A673 (cell line): Measurements from ENCODE around the gene ACSL5. TPM values are rescaled to one million over a fixed set of nuclear protein-coding genes. Genes with fewer than 3 reads are reported as not detected.

ENCODE experiments used
- BruUV-seq: library from RNA; stranded (reverse); fragments of 400-500 nt; replicated peaks from 2 replicates; lab custom pipeline; 2021; lab: Mats Ljungman, UMichigan
- CTCF ChIA-PET: fragments of 300-600 bp; sonication (Branson Sonifier 250); formaldehyde crosslinking; loops from one replicate; lab custom pipeline; 2022; ENCODE audit warnings: antibody characterized with exemption; lab: Charles Lee
- POLR2A ChIA-PET: fragments of 300-600 bp; sonication (Branson Sonifier 250); formaldehyde crosslinking; loops from one replicate; lab custom pipeline; 2022; ENCODE audit warnings: antibody characterized with exemption; ENCODE audit not compliant: low non-redundant PET; lab: Charles Lee
- DNase-seq: peaks from one replicate; pipeline ENCODE4 v3.0.0-alpha.2; 2015; ENCODE audit warnings: low spot score
- H3K27ac ChIP-seq: fragments of 200-600 bp; sonication (generic); 2 replicates; pipeline ENCODE4 v1.5.1; 2016; ENCODE audit warnings: mixed run types, low read depth, mild to moderate bottlenecking, mixed read lengths, antibody characterized with exemption, low read length; ENCODE audit not compliant: poor library complexity, severe bottlenecking
- H3K27me3 ChIP-seq: fragments of 200-600 bp; sonication (generic); replicated peaks from 2 replicates; pipeline ENCODE4 v1.6.1; 2017; ENCODE audit warnings: mixed run types, low read depth, mild to moderate bottlenecking, mixed read lengths, antibody characterized with exemption, low read length; ENCODE audit not compliant: insufficient read depth, poor library complexity
- H3K36me3 ChIP-seq: fragments of 200-600 bp; sonication (generic); 2 replicates; pipeline ENCODE4 v1.6.1; 2016; ENCODE audit warnings: mixed run types, mild to moderate bottlenecking, mixed read lengths, antibody characterized with exemption, low read length; ENCODE audit not compliant: insufficient read depth, poor library complexity, severe bottlenecking
- H3K4me1 ChIP-seq: fragments of 200-600 bp; sonication (generic); 2 replicates; pipeline ENCODE4 v1.6.1; 2017; ENCODE audit warnings: mixed run types, mild to moderate bottlenecking, mixed read lengths, antibody characterized with exemption, low read length; ENCODE audit not compliant: insufficient read depth, poor library complexity, severe bottlenecking
- H3K4me3 ChIP-seq: fragments of 200-600 bp; sonication (generic); 2 replicates; pipeline ENCODE4 v1.5.1; 2016; ENCODE audit warnings: low read depth, mixed run types, mild to moderate bottlenecking, mixed read lengths, low read length; ENCODE audit not compliant: poor library complexity, severe bottlenecking
- H3K9me3 ChIP-seq: fragments of 200-600 bp; sonication (generic); 2 replicates; pipeline ENCODE4 v1.6.1; 2016; ENCODE audit warnings: mixed run types, low read depth, mild to moderate bottlenecking, mixed read lengths, antibody characterized with exemption, low read length; ENCODE audit not compliant: poor library complexity, severe bottlenecking
- EZH2 ChIP-seq: fragments of 200-600 bp; sonication (generic); IDR thresholded peaks from 2 replicates; pipeline ENCODE4 v1.6.1; 2017; ENCODE audit warnings: borderline replicate concordance, low read depth, mild to moderate bottlenecking, mixed read lengths, antibody characterized with exemption, low read length; ENCODE audit not compliant: poor library complexity, severe bottlenecking
- intact Hi-C: fragments of 100-400 bp; cut with micrococcal nuclease; formaldehyde crosslinking; loops from one replicate; pipeline ENCODE4 v1.10.0; 2022; ENCODE audit not compliant: unreplicated experiment
- total RNA-seq: library from RNA; stranded (reverse); gene quantifications from 2 replicates; pipeline ENCODE4 v1.2.3, GENCODE V29; 2021
- TF ChIP-seq, protein P1 (sequence below): fragments of 300-800, 200-600 bp; sonication (generic); conservative IDR thresholded peaks from 2 replicates; pipeline ENCODE4 v1.5.1; 2017; ENCODE audit warnings: low read depth, mild to moderate bottlenecking, antibody characterized with exemption, low read length, moderate library complexity, mixed read lengths

The ACSL5 gene
- total RNA-seq, 1 experiment from 2014 or later, result 1.0 TPM

DNA sequence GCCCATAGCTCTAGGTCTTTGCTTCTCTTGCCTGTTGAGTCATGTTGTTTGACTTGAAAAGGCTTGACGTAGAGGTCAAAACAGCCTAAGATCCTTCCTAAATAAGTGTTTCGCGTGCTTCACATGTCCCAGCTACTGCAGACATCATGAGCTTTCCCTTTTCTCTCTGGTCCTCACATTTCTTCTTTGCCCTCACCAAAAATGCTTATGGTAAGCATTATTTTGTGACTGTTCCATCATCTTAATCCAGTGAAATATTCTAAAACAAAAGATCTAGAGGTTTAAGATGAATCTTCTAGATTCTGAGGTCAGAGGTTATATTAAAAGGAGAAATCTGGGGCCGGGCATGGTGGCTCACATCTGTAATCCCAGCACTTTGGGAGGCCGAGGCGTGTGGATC is 8.5 kb upstream of the ACSL5 start:
- CTCF ChIA-PET, result no interaction called here
- H3K36me3 ChIP-seq, result no peaks in the 10 kb centered on the region
- BruUV-seq, result no TSS peak
- no peaks in the 10 kb centered on the region for H3K9me3 ChIP-seq
- no peak overlapping the region for H3K4me3 ChIP-seq
- intact Hi-C loops, result no loop called here
- H3K4me1 ChIP-seq, result peaks cover 6% of the 10 kb centered on the region
- no peak for DNase-seq
- POLR2A ChIA-PET, result interaction anchor here (0.7 kb wide), 1 partner anchor 55 kb away, joined by 3 read pairs; no protein-coding TSS in a partner anchor
- TF ChIP-seq, protein P1, sequence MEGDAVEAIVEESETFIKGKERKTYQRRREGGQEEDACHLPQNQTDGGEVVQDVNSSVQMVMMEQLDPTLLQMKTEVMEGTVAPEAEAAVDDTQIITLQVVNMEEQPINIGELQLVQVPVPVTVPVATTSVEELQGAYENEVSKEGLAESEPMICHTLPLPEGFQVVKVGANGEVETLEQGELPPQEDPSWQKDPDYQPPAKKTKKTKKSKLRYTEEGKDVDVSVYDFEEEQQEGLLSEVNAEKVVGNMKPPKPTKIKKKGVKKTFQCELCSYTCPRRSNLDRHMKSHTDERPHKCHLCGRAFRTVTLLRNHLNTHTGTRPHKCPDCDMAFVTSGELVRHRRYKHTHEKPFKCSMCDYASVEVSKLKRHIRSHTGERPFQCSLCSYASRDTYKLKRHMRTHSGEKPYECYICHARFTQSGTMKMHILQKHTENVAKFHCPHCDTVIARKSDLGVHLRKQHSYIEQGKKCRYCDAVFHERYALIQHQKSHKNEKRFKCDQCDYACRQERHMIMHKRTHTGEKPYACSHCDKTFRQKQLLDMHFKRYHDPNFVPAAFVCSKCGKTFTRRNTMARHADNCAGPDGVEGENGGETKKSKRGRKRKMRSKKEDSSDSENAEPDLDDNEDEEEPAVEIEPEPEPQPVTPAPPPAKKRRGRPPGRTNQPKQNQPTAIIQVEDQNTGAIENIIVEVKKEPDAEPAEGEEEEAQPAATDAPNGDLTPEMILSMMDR, result no peak
- no peak for TF ChIP-seq EZH2
- no peak overlapping the region for H3K27ac ChIP-seq
- no peaks in the 10 kb centered on the region for H3K27me3 ChIP-seq

DNA sequence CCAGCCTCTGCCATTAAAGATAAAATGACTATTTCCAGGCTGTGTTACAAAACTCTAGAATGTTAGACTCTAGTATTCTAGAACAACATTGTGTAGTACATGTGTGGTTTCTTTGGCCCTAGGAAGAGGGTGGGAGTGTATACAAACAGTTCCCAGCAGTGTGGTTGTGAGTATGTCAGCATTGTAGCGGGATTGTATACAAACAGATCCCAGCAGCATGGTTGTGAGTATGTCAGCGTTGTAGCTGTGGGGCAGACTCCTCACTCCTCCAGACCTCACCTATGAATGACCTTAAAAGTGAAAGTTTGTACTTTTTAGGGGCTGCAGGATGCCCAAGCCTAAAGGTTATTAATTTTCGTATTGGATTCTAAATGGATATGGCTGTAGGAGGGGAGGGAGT is 6.9 kb upstream of the ACSL5 start:
- intact Hi-C loops, result no loop called here
- no TSS peak for BruUV-seq
- no peak for DNase-seq
- Histone ChIP-seq H3K4me1 (peaks cover 4% of the 10 kb centered on the region), H3K4me3 (no peak overlapping the region), H3K27me3 (no peaks in the 10 kb centered on the region), H3K27ac (no peak overlapping the region), H3K9me3 (no peaks in the 10 kb centered on the region), H3K36me3 (no peaks in the 10 kb centered on the region)
- CTCF ChIA-PET, result no interaction called here
- POLR2A ChIA-PET, result no interaction called here
- TF ChIP-seq EZH2, result no peak

DNA sequence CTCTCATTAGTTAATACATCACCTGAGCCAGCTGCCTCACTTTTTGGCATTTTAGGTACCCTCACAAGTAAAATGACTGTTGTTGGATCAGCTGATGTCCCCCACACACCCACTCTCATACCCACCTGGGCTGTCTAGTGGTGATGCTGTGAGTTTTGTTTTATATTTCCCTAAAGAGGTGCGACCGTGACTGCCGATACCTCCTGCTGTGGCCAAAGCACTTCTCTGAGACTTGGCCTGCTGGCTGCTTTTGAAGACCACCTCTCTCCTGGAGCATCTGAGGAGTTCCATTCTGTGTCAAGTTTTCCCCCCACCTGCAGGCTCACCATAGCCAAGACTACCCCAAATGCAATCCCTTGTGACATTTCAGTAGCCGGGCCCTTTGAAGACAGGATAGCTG is 6.4 kb upstream of the ACSL5 start:
- CTCF ChIA-PET, result no interaction called here
- POLR2A ChIA-PET, result no interaction called here
- TF ChIP-seq EZH2, result no peak
- TF ChIP-seq, protein P1, result no peak

More for the DNA sequence above, 6.4 kb upstream of the ACSL5 start:
- no TSS peak for BruUV-seq
- Histone ChIP-seq H3K9me3 (no peaks in the 10 kb centered on the region), H3K4me3 (no peak overlapping the region), H3K4me1 (no peaks in the 10 kb centered on the region), H3K27me3 (no peaks in the 10 kb centered on the region), H3K27ac (no peak overlapping the region), H3K36me3 (no peaks in the 10 kb centered on the region)
- intact Hi-C loops, result no loop called here
- DNase-seq, result no peak
